NCI-H1436 treated with DMSO at 0.1 percent for 48 hours (cell line): ENCODE data around the gene IGSF9B.
"Not testable (repeated sequence)": the region's sequence is repeated elsewhere in the genome, so short reads cannot be mapped to it uniquely, and the experiment has no call there.

Source experiments
- DNase-seq: peaks from one replicate; lab custom pipeline; 2025; lab: John Stamatoyannopoulos, UW

The IGSF9B gene

GRCh38 chr11:133956650-133957633 lies at the start of gene IGSF9B:
Gene IGSF9B, minus strand, starts transcription at chr11:133956968. Its CDS starts 214 bp downstream, at chr11:133956754.
- DNase-seq = peak; percentile 69

- DNase-seq = no peak
These were observed 47.9 kb upstream of the IGSF9B start for GRCh38 chr11:134004496-134005172.

GRCh38 chr11:134003792-134004495 lies 47.2 kb upstream of the IGSF9B start:
- DNase-seq = no peak

- not testable (repeated sequence) for DNase-seq
These were observed 46.1 kb upstream of the IGSF9B start for GRCh38 chr11:134002819-134003218.

- DNase-seq = not testable (repeated sequence)
These were observed 45.6 kb upstream of the IGSF9B start for GRCh38 chr11:134002338-134002737.

GRCh38 chr11:134001596-134001995 lies 44.8 kb upstream of the IGSF9B start:
- DNase-seq = no peak

- DNase-seq = no peak
These were observed 44.3 kb upstream of the IGSF9B start for GRCh38 chr11:134001088-134001487.

GRCh38 chr11:133999355-133999754 lies 42.6 kb upstream of the IGSF9B start:
- no peak for DNase-seq

- no peak for DNase-seq
These were observed 40.8 kb upstream of the IGSF9B start for GRCh38 chr11:133997554-133997953.

- no peak for DNase-seq
These were observed 39.9 kb upstream of the IGSF9B start for GRCh38 chr11:133996671-133997070.

GRCh38 chr11:133995066-133995465 lies 38.3 kb upstream of the IGSF9B start:
- DNase-seq = no peak

- no peak for DNase-seq
These were observed 37.2 kb upstream of the IGSF9B start for GRCh38 chr11:133993921-133994320.

- no peak for DNase-seq
These were observed 36.3 kb upstream of the IGSF9B start for GRCh38 chr11:133993107-133993506.

GRCh38 chr11:133992121-133992520 lies 35.4 kb upstream of the IGSF9B start:
- DNase-seq = no peak

GRCh38 chr11:133991101-133991500 lies 34.3 kb upstream of the IGSF9B start:
- no peak for DNase-seq

GRCh38 chr11:133990501-133990900 lies 33.7 kb upstream of the IGSF9B start:
- DNase-seq = no peak

- no peak for DNase-seq
These were observed 32.1 kb upstream of the IGSF9B start for GRCh38 chr11:133988686-133989410.

GRCh38 chr11:133987171-133987570 lies 30.4 kb upstream of the IGSF9B start:
- DNase-seq = no peak

GRCh38 chr11:133985981-133986944 lies 29.5 kb upstream of the IGSF9B start:
- DNase-seq = no peak

GRCh38 chr11:133984828-133985227 lies 28.1 kb upstream of the IGSF9B start:
- no peak for DNase-seq
